HepG2 (cell line): ENCODE measurements around the gene RPP14.

Experiments used
- ESRRA ChIP-seq: sonication (generic); formaldehyde crosslinking; IDR thresholded peaks from 2 replicates; pipeline ENCODE4 v1.5.1; 2020; ENCODE audit warnings: mild to moderate bottlenecking, low read depth, missing genetic modification reagents
- RNF219 ChIP-seq: sonication (generic); formaldehyde crosslinking; IDR thresholded peaks from 2 replicates; pipeline ENCODE4 v1.5.0; 2020; ENCODE audit warnings: mild to moderate bottlenecking, missing genetic modification reagents
- RORA ChIP-seq: sonication (generic); formaldehyde crosslinking; IDR thresholded peaks from 2 replicates; pipeline ENCODE4 v1.5.0; 2020; ENCODE audit warnings: mild to moderate bottlenecking, missing genetic modification reagents, moderate library complexity
- SMARCC2 ChIP-seq: fragments of 450-650 bp; IDR thresholded peaks from 2 replicates; pipeline ENCODE4 v1.6.1; 2017; ENCODE audit warnings: antibody characterized with exemption, mild to moderate bottlenecking
- SP1 ChIP-seq, 2 experiments: fragments of 450-650 bp in 1 of 2; sonication (generic) in 1 of 2; formaldehyde crosslinking in 1 of 2; IDR thresholded peaks; 2 replicates each; pipeline versions ENCODE4 v1.4.0 to v1.6.1; 2016 to 2020; ENCODE audit warnings: missing genetic modification reagents in 1 of 2
- ZNF747 ChIP-seq: sonication (generic); formaldehyde crosslinking; IDR thresholded peaks from 2 replicates; pipeline ENCODE4 v1.8.1; 2023; ENCODE audit warnings: missing genetic modification reagents, mild to moderate bottlenecking, borderline replicate concordance
- TF ChIP-seq, protein P1 (sequence below): sonication (generic); formaldehyde crosslinking; IDR thresholded peaks from 2 replicates; pipeline ENCODE4 v1.4.0; 2020; ENCODE audit warnings: missing genetic modification reagents, mild to moderate bottlenecking, borderline replicate concordance
- TF ChIP-seq, protein P2 (sequence below): sonication (generic); formaldehyde crosslinking; conservative IDR thresholded peaks from 2 replicates; pipeline ENCODE4 v1.4.0; 2020; ENCODE audit warnings: missing genetic modification reagents

GRCh38 chr3:58317811-58318210, 11.8 kb downstream of the RPP14 start:
- TF ChIP-seq, protein P1, sequence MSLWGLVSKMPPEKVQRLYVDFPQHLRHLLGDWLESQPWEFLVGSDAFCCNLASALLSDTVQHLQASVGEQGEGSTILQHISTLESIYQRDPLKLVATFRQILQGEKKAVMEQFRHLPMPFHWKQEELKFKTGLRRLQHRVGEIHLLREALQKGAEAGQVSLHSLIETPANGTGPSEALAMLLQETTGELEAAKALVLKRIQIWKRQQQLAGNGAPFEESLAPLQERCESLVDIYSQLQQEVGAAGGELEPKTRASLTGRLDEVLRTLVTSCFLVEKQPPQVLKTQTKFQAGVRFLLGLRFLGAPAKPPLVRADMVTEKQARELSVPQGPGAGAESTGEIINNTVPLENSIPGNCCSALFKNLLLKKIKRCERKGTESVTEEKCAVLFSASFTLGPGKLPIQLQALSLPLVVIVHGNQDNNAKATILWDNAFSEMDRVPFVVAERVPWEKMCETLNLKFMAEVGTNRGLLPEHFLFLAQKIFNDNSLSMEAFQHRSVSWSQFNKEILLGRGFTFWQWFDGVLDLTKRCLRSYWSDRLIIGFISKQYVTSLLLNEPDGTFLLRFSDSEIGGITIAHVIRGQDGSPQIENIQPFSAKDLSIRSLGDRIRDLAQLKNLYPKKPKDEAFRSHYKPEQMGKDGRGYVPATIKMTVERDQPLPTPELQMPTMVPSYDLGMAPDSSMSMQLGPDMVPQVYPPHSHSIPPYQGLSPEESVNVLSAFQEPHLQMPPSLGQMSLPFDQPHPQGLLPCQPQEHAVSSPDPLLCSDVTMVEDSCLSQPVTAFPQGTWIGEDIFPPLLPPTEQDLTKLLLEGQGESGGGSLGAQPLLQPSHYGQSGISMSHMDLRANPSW: no peak
- TF ChIP-seq, protein P2, sequence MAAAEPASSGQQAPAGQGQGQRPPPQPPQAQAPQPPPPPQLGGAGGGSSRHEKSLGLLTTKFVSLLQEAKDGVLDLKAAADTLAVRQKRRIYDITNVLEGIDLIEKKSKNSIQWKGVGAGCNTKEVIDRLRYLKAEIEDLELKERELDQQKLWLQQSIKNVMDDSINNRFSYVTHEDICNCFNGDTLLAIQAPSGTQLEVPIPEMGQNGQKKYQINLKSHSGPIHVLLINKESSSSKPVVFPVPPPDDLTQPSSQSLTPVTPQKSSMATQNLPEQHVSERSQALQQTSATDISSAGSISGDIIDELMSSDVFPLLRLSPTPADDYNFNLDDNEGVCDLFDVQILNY: no peak
- TF ChIP-seq SMARCC2 (no peak), RNF219 (no peak), RORA (CRISPR knock-in tag) (no peak), ZNF747 (CRISPR knock-in tag) (no peak), ESRRA (CRISPR knock-in tag) (no peak), SP1 (IDR thresholded peaks at IDR 0.05) (no peak), SP1 (CRISPR knock-in tag; IDR thresholded peaks at IDR 0.05) (no peak)
